ENCODE measurements around the gene GSTM5. TPM values are rescaled to one million over a fixed set of nuclear protein-coding genes. Genes with fewer than 3 reads are reported as not detected.

The GSTM5 gene
- total and polyA plus RNA-seq, 2 of the 13 experiments (the other 11 are each of a cell fraction or from before 2014, with no cell fraction given), result not detected

DNA sequence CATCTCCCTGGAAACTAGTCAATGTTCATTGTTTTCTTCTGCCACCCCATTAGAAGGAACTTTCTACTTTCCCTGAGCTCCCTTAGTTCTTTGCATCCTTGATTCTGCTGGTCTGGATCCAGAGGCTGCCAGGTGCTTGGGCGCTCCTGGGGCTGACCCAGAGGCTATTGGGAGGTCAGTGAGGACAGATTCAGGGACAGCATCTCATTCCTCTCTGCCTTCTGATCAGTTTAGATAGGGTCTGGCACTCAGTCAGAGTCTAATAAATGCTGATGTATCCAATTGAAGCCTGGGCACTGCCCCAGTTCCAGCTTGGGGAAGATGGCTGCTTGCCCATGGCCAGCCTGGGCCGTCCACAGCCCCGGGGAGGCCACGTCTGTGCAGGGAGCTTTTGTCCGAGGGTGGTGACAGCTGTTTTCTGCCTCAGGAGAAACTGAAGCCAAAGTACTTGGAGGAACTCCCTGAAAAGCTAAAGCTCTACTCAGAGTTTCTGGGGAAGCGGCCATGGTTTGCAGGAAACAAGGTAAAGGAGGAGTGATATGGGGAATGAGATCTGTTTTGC, 22.1 kb upstream of the GSTM5 start:
- no peak for FAIRE-seq
- in situ Hi-C loops (cut with HindIII; ENCODE audit: extremely low pct_ligation_motif_present, low pct_unique_long_range_greater_than_20kb), result no loop called here
- H3K27ac ChIP-seq (ENCODE audit: extremely low read length, insufficient read depth, low read length), result no peak overlapping the region
- no peak for ATAC-seq
- H3K4me1 ChIP-seq (ENCODE audit: insufficient read depth, low read length), result no peaks in the 10 kb centered on the region
- TF ChIP-seq MAX (IDR thresholded peaks at IDR 0.05), result no peak
- no peak for TF ChIP-seq MYC (CRISPR knock-in tag; IDR thresholded peaks at IDR 0.05; ENCODE audit: borderline replicate concordance)
- TF ChIP-seq MBD4 (IDR thresholded peaks at IDR 0.05; ENCODE audit: borderline replicate concordance, low read length), result no peak
- no peak for TF ChIP-seq REPIN1 (CRISPR knock-in tag; IDR thresholded peaks at IDR 0.05; ENCODE audit: borderline replicate concordance, low read depth)
- TF ChIP-seq, protein P1, sequence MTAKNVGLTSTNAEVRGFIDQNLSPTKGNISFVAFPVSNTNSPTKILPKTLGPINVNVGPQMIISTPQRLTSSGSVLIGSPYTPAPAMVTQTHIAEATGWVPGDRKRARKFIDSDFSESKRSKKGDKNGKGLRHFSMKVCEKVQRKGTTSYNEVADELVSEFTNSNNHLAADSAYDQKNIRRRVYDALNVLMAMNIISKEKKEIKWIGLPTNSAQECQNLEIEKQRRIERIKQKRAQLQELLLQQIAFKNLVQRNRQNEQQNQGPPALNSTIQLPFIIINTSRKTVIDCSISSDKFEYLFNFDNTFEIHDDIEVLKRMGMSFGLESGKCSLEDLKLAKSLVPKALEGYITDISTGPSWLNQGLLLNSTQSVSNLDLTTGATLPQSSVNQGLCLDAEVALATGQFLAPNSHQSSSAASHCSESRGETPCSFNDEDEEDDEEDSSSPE (CRISPR knock-in tag; IDR thresholded peaks at IDR 0.05), result no peak
- no peak for TF ChIP-seq MAF1 (CRISPR knock-in tag; IDR thresholded peaks at IDR 0.05; ENCODE audit: borderline replicate concordance)
- TF ChIP-seq SAP130 (CRISPR knock-in tag; IDR thresholded peaks at IDR 0.05; ENCODE audit: low read depth), result no peak
- TF ChIP-seq SP4 (CRISPR knock-in tag; IDR thresholded peaks at IDR 0.05), result no peak
- TF ChIP-seq PRDM10 (CRISPR knock-in tag; IDR thresholded peaks at IDR 0.05; ENCODE audit: low read depth), result no peak
- TF ChIP-seq, protein P2, sequence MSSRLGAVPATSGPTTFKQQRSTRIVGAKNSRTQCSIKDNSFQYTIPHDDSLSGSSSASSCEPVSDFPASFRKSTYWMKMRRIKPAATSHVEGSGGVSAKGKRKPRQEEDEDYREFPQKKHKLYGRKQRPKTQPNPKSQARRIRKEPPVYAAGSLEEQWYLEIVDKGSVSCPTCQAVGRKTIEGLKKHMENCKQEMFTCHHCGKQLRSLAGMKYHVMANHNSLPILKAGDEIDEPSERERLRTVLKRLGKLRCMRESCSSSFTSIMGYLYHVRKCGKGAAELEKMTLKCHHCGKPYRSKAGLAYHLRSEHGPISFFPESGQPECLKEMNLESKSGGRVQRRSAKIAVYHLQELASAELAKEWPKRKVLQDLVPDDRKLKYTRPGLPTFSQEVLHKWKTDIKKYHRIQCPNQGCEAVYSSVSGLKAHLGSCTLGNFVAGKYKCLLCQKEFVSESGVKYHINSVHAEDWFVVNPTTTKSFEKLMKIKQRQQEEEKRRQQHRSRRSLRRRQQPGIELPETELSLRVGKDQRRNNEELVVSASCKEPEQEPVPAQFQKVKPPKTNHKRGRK (CRISPR knock-in tag; IDR thresholded peaks at IDR 0.05), result no peak
- TF ChIP-seq SUZ12 (IDR thresholded peaks at IDR 0.05; ENCODE audit: low read depth, low read length), result no peak
- TF ChIP-seq ZNF891 (CRISPR knock-in tag; IDR thresholded peaks at IDR 0.05), result no peak
- no peak for TF ChIP-seq RBFOX2 (IDR thresholded peaks at IDR 0.05; ENCODE audit: low read depth, low read length)
- TF ChIP-seq NR3C1 (CRISPR knock-in tag; IDR thresholded peaks at IDR 0.05), result no peak
- TF ChIP-seq CENPX (CRISPR knock-in tag; IDR thresholded peaks at IDR 0.05), result no peak
- no peak for TF ChIP-seq NFE2L2 (IDR thresholded peaks at IDR 0.05; ENCODE audit: low read length)
- no peak overlapping the region for H3K4me2 ChIP-seq (ENCODE audit: low read depth, low read length)
- DNase-seq (ENCODE audit: low spot score), result no peak
- H4K20me1 ChIP-seq (ENCODE audit: insufficient read depth, low read length), result no peaks in the 10 kb centered on the region
- WGBS (ENCODE audit: low lambda C conversion rate), result 31% methylated on average over 3 of the region's 6 CpGs
- H3K36me3 ChIP-seq (replicated peaks in 1 of 2; ENCODE audit: control insufficient read depth in 1 of 2, insufficient read depth in 2 of 2, low read length in 2 of 2), result no peaks in the 10 kb centered on the region
- H3K27me3 ChIP-seq (ENCODE audit: control insufficient read depth in 1 of 2, insufficient read depth in 2 of 2, low read length in 2 of 2), result no peaks in the 10 kb centered on the region
- ChIA-PET CTCF (ENCODE audit: low intra/inter-chr PET ratio, low total read pairs) (no interaction called here), POLR2A (no interaction called here)
- H3K79me2 ChIP-seq (ENCODE audit: insufficient read depth, low read length), result no peaks in the 10 kb centered on the region
- H3K9ac ChIP-seq (ENCODE audit: insufficient read depth, low read depth, low read length), result no peak overlapping the region
- no peak overlapping the region for H3K4me3 ChIP-seq (replicated peaks in 1 of 3; ENCODE audit: insufficient read depth in 1 of 3, low read depth in 2 of 3, low read length in 3 of 3)
- no peaks in the 10 kb centered on the region for H3K9me3 ChIP-seq (ENCODE audit: low read length)
- H2AFZ ChIP-seq (ENCODE audit: low read length), result no peak overlapping the region
- no TSS peak for BruUV-seq (replicated peaks)
- intact Hi-C loops (cut with micrococcal nuclease; ENCODE audit: unreplicated experiment), result no loop called here

Measured in HepG2 (cell line).